HUES6 (cell line): ENCODE results near the gene IL10.
"Not testable (repeated sequence)": the region's sequence is repeated elsewhere in the genome, so short reads cannot be mapped to it uniquely, and the experiment has no call there.

Experiments
- H3K27ac ChIP-seq: 2 replicates; pipeline ENCODE4 v1.7.0; 2013; ENCODE audit warnings: low read depth, mild to moderate bottlenecking, low read length, inconsistent platforms
- H3K27me3 ChIP-seq: 2 replicates; pipeline ENCODE4 v1.6.1; 2013; ENCODE audit warnings: low read length; ENCODE audit not compliant: control insufficient read depth, insufficient read depth
- H3K36me3 ChIP-seq: 2 replicates; pipeline ENCODE4 v1.6.1; 2013; ENCODE audit warnings: low read length; ENCODE audit not compliant: control insufficient read depth, insufficient read depth
- H3K4me1 ChIP-seq: 2 replicates; pipeline ENCODE4 v1.6.1; 2013; ENCODE audit warnings: low read length; ENCODE audit not compliant: control insufficient read depth, insufficient read depth
- H3K4me3 ChIP-seq: 2 replicates; pipeline ENCODE4 v1.5.1; 2013; ENCODE audit warnings: low read depth, low read length
- H3K9ac ChIP-seq: one replicate; pipeline ENCODE4 v1.6.1; 2013; ENCODE audit warnings: mild to moderate bottlenecking, low read length
- H3K9me3 ChIP-seq: 2 replicates; pipeline ENCODE4 v1.6.1; 2013; ENCODE audit warnings: low read depth, low read length; ENCODE audit not compliant: control insufficient read depth, insufficient read depth

IL10 gene

DNA sequence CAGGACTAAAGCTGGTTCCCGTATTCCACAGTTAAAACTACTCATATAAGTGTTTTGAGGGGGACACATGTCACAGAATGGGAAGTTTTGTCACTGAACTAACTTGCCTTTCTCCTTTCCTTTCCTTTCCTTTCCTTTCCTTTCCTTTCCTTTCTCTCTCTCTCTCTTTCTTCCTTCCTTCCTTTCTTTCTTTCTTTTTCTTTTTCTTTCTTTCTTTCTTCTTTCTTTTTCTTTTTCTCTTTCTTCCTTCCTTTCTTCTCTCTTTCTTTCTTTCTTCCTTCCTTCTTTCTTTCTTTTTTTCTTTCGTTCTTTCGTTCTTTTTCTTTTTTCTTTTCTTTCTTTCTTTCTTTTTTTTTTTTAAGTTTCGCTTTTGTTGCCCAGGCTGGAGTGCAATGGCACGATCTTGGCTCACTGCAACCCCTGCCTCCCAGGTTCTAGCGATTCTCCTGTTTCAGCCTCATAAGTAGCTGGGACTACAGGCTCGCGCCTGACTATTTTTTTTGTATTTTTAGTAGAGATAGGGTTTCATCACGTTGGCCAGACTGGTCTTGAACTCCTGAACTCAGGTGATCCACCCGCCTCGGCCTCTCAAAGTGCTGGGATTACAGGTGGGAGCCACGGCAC is 9.4 kb downstream of the IL10 start:
- not testable (repeated sequence) for H3K4me1 ChIP-seq, H3K27me3 ChIP-seq

DNA sequence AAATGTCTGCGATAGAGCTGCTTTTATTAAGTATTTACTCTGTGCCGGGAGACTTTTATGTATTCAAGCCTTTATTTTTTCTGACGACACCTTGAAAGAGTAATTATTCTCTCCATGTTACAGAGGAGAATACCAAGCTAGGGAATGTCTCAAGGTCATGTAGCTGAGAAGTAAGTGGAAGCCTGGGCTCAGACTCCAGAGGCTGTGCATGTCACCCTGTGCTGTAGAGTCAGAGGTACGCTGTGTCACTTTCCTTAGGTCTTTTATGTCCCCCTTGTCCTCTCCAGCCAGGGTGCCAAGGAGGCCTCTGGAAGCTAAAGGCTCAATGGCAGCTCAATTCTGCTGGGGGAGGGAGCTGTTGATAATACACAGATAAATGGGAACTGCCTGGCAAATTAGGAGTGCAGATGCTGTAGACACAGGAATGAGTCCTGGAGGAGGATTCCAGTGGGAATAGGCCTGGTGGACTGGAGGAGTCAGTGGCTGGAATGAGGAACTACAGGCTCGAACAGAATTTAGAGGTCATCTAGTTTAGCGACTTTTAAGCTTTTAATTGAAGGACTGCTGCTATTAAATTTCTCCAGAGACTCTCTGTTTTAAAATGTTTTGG is 11.0 kb downstream of the IL10 start:
- Histone ChIP-seq H3K27me3 (no peaks in the 10 kb centered on the region), H3K9me3 (no peaks in the 10 kb centered on the region), H3K9ac (no peak overlapping the region), H3K4me3 (no peak overlapping the region), H3K4me1 (peaks cover 3% of the 10 kb centered on the region; the same call in 1 of the 2 replicates), H3K36me3 (no peaks in the 10 kb centered on the region), H3K27ac (no peak overlapping the region)

More for the DNA sequence above, 9.4 kb downstream of the IL10 start:
- not testable (repeated sequence) for H3K27ac ChIP-seq, H3K9me3 ChIP-seq, H3K9ac ChIP-seq, H3K36me3 ChIP-seq, H3K4me3 ChIP-seq

DNA sequence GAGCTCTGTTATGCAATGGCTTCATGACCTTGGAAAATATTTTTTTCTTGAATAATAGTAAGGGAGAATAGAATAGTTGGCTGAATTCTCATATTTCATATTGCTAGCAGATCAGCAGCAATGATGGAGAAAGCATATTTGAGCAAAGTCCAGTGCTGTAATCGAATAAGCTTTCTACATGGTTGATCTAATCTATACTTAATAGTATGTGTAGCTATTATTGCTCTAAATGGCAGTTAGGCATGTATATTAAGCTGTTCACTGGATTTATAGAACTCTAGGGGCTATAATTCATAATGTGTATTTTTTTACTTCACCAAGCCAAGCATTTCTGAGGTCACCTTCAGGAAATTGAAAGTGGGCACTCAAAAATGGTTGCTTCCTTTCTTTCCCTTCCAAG is 11.7 kb downstream of the IL10 start:
- Histone ChIP-seq H3K4me1 (no peaks in the 10 kb centered on the region), H3K36me3 (no peaks in the 10 kb centered on the region), H3K4me3 (no peak overlapping the region)

DNA sequence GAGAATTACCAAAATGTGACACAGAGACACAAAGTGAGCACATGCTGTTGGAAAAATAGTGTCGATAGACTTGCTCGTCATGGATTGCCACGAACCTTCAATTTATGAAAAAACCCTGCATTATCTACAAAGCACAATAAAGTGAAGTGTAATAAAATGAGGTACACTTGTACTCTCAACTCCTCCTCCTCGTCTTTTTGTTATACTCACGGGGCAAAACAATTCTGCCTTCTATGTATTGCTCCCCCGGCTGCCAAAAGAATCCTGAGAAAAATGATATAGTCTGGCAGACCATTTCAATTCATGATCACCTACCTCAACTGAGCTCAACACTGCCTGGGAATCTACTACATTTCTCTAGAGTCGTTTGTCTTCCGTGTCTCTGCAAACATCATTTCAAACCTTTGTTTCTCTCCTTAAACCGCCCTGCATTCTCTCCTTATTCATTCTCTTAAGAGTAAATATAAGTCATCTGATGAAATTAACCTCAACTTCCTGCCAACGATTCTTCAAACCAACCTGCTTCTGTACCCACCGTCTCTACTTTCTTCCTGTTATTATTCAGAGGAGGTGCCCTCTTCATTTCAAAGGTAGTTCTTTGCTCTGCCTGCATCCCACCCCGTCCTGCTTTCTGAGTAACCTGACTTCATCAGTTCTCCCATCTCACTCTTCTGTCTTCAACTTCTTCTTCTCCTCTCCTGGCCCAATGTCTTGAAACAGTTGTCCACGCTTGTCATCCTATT is 14.6 kb downstream of the IL10 start:
- no peaks in the 10 kb centered on the region for H3K36me3 ChIP-seq
- H3K27ac ChIP-seq: no peak overlapping the region
- H3K4me3 ChIP-seq: no peak overlapping the region
- H3K27me3 ChIP-seq: no peaks in the 10 kb centered on the region
- H3K9ac ChIP-seq: no peak overlapping the region
- no peaks in the 10 kb centered on the region for H3K4me1 ChIP-seq
- no peaks in the 10 kb centered on the region for H3K9me3 ChIP-seq

More for the DNA sequence above, 11.7 kb downstream of the IL10 start:
- Histone ChIP-seq H3K9ac (no peak overlapping the region), H3K27ac (no peak overlapping the region), H3K9me3 (no peaks in the 10 kb centered on the region), H3K27me3 (no peaks in the 10 kb centered on the region)

DNA sequence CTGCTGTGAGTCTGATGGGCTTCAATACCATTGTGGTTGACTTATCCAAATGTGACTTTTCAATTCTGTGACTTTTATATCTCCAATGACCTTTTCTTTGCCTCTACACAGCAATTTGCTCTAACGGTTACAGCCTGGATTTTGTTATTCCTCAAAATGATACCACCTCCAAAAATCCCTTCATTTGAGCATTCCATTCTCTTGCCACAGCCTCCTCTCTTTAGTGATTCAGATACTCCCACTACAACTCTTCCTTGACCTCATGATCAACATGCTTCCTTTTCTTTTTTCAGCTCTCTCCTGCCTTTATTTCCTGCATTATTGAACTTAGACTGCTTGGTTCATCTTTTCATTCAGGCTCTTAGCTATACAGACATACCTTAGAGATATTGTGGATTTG is 18.3 kb downstream of the IL10 start:
- no peaks in the 10 kb centered on the region for H3K27me3 ChIP-seq

DNA sequence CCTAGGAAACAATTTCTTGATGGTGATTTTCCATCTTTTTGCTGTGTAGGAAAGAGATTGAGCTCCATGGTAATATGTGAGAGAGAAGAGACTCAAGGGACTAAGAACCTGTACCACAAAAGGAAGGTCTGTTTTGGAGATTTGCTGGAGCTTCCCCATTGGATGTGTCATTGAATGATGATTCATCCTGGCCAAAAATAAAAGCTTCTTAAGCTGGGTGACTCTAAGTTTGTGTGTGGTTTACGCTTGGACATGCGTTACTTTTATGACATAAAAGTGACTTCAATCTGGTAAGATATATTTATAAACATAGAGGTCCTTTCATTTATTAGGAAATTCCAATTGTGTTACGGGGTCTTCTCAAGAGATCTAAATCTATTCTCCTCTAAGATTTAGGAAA is 19.2 kb downstream of the IL10 start:
- Histone ChIP-seq H3K9ac (no peak overlapping the region), H3K4me1 (peaks cover 6% of the 10 kb centered on the region; the same call in 1 of the 2 replicates), H3K4me3 (no peak overlapping the region), H3K36me3 (no peaks in the 10 kb centered on the region), H3K9me3 (no peaks in the 10 kb centered on the region), H3K27me3 (no peaks in the 10 kb centered on the region), H3K27ac (no peak overlapping the region)

More for the DNA sequence above, 18.3 kb downstream of the IL10 start:
- no peak overlapping the region for H3K4me3 ChIP-seq
- no peak overlapping the region for H3K27ac ChIP-seq
- H3K36me3 ChIP-seq: no peaks in the 10 kb centered on the region
- H3K9me3 ChIP-seq: no peaks in the 10 kb centered on the region
- H3K4me1 ChIP-seq: peaks cover 6% of the 10 kb centered on the region; the same call in 1 of the 2 replicates
- no peak overlapping the region for H3K9ac ChIP-seq

DNA sequence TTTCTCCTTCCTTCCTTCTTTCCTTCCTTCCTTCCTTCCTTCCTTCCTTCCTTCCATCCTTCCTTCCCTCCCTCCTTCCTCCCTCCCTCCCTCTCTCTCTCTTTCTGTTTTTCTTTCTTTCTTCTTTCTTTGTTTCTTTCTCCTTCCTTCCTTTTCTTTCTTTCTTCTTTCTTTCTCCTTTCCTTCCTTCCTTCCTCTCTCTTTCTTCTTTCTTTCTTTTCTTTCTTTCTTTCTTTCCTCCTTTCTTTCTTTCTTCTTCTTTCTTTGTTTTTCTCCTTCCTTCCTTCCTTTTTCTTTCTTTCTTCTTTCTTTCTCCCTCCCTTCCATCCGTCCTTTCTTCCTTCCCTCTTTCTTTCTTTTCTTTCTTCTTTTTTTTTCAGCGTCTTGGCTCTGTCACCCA is 19.8 kb downstream of the IL10 start:
- Histone ChIP-seq H3K9ac (no peak overlapping the region), H3K4me3 (no peak overlapping the region), H3K27me3 (no peaks in the 10 kb centered on the region), H3K36me3 (no peaks in the 10 kb centered on the region), H3K27ac (no peak overlapping the region), H3K9me3 (no peaks in the 10 kb centered on the region), H3K4me1 (peaks cover 6% of the 10 kb centered on the region; the same call in 1 of the 2 replicates)

DNA sequence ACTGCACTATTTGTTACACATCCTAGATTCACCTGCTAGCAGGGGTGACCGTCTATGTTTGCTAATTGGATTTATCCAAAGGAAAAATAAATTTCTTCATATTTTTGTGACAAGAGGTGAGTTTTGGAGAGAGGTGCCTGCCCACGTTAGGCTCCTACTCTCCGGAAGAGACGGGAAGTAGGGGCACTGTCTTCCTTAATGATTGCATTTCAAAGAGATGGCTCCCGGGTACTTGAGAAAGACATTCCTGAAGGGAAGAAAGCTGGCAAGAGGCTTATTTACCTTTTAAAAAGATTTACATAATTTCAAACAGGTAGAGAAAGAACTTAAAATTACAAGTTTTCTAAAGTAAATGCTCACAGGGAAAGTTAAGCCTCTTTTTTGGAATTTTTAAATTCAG is 20.4 kb downstream of the IL10 start:
- Histone ChIP-seq H3K27me3 (no peaks in the 10 kb centered on the region), H3K4me3 (no peak overlapping the region), H3K27ac (no peak overlapping the region), H3K4me1 (peaks cover 6% of the 10 kb centered on the region; the same call in 1 of the 2 replicates), H3K9me3 (no peaks in the 10 kb centered on the region), H3K36me3 (no peaks in the 10 kb centered on the region), H3K9ac (no peak overlapping the region)

DNA sequence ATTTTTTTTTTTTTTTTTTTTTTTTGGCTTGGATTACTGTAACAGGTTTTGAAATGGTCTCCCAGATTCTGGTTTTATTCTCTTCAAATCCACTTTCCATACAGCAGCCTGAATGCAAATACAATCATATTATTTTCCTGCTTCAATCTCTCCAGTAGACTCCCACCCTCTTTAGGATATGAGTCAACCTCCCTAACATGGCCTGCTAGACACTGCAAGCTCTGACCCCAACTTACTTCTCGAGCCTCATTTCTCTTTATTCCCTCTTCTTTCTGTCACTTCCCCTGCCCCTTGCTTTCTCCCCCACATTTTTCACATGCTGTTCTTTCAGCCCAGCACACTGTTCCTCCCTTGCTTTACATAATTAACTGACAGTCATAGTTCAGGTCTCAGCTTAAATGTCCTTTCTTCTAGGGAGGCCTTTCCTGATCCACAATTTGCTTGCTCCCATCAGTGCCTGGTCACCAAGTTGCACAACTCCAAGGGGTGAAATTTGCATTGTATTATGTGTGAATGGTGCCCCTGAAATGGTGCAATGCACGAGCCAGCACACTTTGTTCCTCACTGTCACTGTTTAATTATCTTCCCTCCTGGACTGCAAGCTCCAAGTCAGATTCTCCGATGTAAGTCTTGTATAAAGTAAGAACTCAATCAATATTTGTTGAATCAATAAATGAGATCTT is 23.8 kb downstream of the IL10 start:
- peaks cover 6% of the 10 kb centered on the region; the same call in 1 of the 2 replicates for H3K4me1 ChIP-seq
- H3K36me3 ChIP-seq: no peaks in the 10 kb centered on the region
- H3K27me3 ChIP-seq: no peaks in the 10 kb centered on the region
- no peak overlapping the region for H3K9ac ChIP-seq
- no peak overlapping the region for H3K4me3 ChIP-seq
- H3K27ac ChIP-seq: no peak overlapping the region
- no peaks in the 10 kb centered on the region for H3K9me3 ChIP-seq

DNA sequence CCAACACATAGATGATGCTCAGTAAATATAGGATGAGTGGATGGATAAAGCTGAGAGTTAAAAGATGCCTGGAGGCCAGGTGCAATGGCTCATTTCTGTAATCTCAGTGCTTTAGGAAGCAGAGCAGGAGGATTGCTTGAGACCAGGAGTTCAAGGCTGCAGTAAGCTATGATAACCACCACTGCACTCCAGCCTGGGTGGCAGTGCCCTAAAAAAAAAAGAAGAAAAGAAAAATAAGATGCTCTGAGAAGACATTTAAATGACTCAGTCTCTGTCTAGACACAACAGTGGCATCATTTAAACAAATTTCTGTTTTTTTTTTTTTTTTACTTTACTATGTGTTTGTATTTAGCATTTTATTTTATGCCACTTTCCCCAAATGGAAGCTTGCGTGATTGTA is 27.0 kb downstream of the IL10 start:
- no peak overlapping the region for H3K9ac ChIP-seq
- no peaks in the 10 kb centered on the region for H3K36me3 ChIP-seq
- H3K27ac ChIP-seq: no peak overlapping the region
- H3K4me1 ChIP-seq: no peaks in the 10 kb centered on the region
- H3K27me3 ChIP-seq: no peaks in the 10 kb centered on the region
- H3K9me3 ChIP-seq: no peaks in the 10 kb centered on the region
- H3K4me3 ChIP-seq: no peak overlapping the region

DNA sequence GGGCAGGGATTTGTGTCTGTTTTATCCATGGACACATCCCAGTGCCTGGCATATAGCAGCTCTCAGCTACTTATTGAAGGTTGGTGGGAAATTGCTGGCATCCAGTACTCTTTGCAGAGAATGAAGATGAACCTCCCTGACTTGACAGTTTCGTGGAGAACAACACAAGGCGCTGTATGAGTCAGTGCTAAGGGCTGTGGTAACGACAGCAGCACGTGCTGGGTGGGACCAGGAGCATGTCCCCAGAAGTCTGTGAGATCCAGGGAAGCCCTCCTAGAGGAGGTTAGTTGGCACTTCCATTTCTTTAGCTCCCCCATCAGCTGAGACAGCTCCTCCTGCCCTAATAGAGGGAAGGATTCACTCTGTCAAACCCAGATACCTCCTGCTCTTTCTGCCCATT is 27.6 kb downstream of the IL10 start:
- Histone ChIP-seq H3K4me1 (peaks cover under 1% of the 10 kb centered on the region; the same call in 1 of the 2 replicates), H3K4me3 (no peak overlapping the region), H3K9me3 (no peaks in the 10 kb centered on the region), H3K9ac (no peak overlapping the region), H3K27me3 (no peaks in the 10 kb centered on the region), H3K36me3 (no peaks in the 10 kb centered on the region), H3K27ac (no peak overlapping the region)
